NCI-H2171 treated with DMSO at 0.1 percent for 48 hours (cell line): ENCODE results near the gene NLRP6.
"Not testable (repeated sequence)": the region's sequence is repeated elsewhere in the genome, so short reads cannot be mapped to it uniquely, and the experiment has no call there.

Source experiments
- DNase-seq: peaks from one replicate; lab custom pipeline; 2025; lab: John Stamatoyannopoulos, UW

NLRP6 gene

GRCh38 chr11:325796-326591 is 47.8 kb downstream of the NLRP6 start:
- no peak for DNase-seq

GRCh38 chr11:326592-326841 is 48.3 kb downstream of the NLRP6 start:
- no peak for DNase-seq

- DNase-seq = no peak
These were observed 48.8 kb downstream of the NLRP6 start for GRCh38 chr11:326842-327580.

- no peak for DNase-seq
These were observed 49.3 kb downstream of the NLRP6 start for GRCh38 chr11:327581-327923.

GRCh38 chr11:328012-328411 is 49.8 kb downstream of the NLRP6 start:
- no peak for DNase-seq

- not testable (repeated sequence) for DNase-seq
These were observed 50.4 kb downstream of the NLRP6 start for GRCh38 chr11:328516-329100.

- no peak for DNase-seq
These were observed 51.7 kb downstream of the NLRP6 start for GRCh38 chr11:329886-330253.

GRCh38 chr11:330307-330693 is 52.1 kb downstream of the NLRP6 start:
- DNase-seq = no peak

GRCh38 chr11:330694-331357 is 52.6 kb downstream of the NLRP6 start:
- no peak for DNase-seq

- DNase-seq = no peak
These were observed 53.3 kb downstream of the NLRP6 start for GRCh38 chr11:331358-332060.

- no peak for DNase-seq
These were observed 54.7 kb downstream of the NLRP6 start for GRCh38 chr11:332651-333480.

- not testable (repeated sequence) for DNase-seq
These were observed 55.5 kb downstream of the NLRP6 start for GRCh38 chr11:333616-334263.

GRCh38 chr11:334264-334994 is 56.2 kb downstream of the NLRP6 start:
- no peak for DNase-seq
